HG03095 (cell line): Measurements from ENCODE around the gene CASQ1.

Source experiments
- ATAC-seq: cut with Tn5 transposase; IDR thresholded peaks from one replicate; pipeline ENCODE4 v1.9.1; 2021; ENCODE audit warnings: moderate library complexity; ENCODE audit not compliant: unreplicated experiment

CASQ1 gene

DNA sequence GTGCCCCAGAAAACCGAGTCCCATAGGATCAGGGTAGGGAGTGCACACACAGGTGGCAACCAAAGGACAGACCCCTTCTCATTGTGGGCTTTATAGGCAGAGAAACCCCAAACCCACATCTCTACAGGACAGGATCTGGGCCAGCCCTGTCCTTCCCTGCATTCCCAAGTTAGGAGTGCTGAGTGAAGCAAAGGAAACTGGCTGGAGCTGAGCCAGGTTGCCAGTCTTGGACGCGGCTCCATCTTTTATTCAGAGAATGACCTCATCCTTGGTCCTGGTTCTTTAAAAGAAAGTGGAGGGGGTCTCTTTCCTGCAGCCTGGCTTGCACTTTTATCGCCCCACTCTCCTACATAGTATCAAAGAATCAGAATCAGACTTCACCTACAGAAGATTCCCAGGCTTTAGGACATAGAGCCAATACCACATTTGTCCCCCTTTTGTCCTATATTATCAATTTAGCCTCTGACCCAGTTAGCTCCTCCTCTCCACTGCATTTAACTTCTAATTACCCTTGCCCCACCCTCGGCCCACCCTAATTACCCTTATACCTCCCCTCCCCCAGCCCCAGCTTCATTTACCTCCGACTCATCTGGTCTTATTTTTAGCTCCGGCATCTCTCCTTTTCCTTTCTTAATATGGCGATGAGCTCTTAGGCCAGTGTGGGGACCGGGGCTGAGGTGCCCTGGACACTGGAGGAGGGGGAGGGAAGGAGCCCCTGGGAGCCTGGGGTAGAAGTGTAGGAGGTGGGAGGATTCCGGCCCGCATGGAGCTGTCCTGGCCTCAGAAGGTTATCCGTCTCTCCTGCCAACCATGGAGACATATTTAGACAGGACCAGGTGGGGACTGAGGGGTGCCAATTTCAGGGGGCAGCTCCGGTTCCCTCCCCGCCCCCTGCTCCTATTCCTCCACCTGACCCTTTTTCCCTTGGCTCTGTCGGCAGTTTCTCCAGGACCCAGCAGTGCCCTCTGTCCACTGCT lies at the start of gene CASQ1:
Gene CASQ1 (plus strand): TSS at position 927 of the 977 bp plus-strand sequence. CDS start 177 bp downstream, outside the sequence.
- ATAC-seq = no peak

GRCh38 chr1:160143695-160144094 lies 46.7 kb upstream of the CASQ1 start:
- ATAC-seq = no peak

- no peak for ATAC-seq
Measured at GRCh38 chr1:160144921-160145320, 45.5 kb upstream of the CASQ1 start.

DNA sequence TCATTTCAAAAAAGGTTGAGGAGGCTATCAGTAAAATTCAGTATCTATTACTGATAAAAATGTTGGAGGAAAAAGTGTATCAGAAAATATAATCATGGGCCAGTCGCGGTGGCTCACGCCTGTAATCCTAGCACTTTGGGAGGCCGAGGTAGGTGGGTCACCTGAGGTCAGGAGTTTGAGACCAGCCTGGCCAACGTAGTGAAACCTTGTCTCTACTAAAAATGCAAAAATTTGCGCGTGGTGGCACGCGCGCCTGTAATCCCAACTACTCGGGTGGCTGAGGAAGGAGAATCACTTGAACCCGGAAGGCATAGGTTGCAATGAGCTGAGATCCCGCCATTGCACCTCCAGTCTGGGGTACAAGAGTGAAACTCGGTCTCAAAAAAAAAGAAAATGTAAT lies 44.3 kb upstream of the CASQ1 start:
- no peak for ATAC-seq

GRCh38 chr1:160148121-160148520 lies 42.3 kb upstream of the CASQ1 start:
- no peak for ATAC-seq

GRCh38 chr1:160149233-160149632 lies 41.1 kb upstream of the CASQ1 start:
- ATAC-seq = no peak

DNA sequence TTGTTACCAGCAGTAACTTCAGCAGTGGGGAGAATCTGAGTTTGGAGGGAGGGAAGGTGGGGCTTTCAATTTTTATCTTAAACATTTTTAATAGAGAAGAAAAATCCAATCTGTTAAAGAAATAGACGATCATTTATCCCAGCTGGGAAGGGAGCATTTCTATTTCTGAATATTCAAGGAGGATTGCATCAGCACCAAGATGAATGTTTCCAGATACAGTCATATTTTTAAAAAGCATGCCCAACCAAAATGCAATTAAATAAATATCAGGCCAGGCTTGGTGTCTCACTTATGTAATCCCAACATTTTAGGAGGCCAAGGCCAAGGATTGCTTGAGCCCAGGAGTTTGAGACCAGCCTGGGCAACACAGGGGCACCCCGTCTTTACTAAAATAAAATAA lies 40.7 kb upstream of the CASQ1 start:
- ATAC-seq = no peak

GRCh38 chr1:160151303-160151702 lies 39.1 kb upstream of the CASQ1 start, which contains the start of gene ATP1A4:
Gene ATP1A4 (plus strand): TSS chr1:160151603. CDS start chr1:160152041, 438 bp downstream.
- no peak for ATAC-seq

- ATAC-seq = no peak
Measured at GRCh38 chr1:160154790-160155189, 35.6 kb upstream of the CASQ1 start.

DNA sequence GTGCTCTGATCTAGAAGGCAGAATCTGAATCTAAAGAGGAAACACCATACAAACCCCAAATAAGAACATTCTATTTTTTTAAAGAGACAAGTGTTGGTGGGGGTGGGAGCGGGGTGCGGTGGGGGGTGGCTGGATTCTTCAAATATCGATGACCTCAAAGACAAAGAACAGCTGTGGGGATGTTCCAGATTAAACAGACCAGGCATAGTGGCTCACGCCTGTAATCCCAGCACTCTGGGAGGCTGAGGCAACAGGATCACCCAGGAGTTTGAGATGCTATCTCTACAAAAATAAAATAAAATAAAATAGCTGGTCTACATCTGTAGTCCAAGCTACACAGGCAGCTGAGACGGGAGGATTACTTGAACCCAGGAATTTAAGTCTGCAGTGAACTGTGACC lies 34.0 kb upstream of the CASQ1 start:
- ATAC-seq = no peak

DNA sequence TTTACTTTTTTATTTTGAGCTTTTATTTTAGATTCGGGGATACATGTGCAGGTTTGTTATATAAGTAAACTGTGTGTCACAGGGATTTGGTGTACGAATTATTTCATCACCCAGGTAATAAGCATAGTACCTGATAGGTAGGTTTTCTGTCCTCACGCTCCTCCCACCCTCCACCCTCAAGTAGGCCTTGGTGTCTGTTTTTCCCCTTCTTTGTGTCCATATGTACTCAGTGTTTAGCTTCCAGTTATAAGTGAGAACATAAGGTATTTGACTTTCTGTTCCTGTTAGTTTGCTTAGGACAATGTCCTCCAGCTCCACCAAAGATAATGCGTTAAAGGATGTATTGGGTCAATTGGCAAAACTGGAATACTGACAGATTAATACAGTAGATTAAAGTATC lies 33.2 kb upstream of the CASQ1 start:
- no peak for ATAC-seq

- no peak for ATAC-seq
Measured at GRCh38 chr1:160158031-160158430, 32.3 kb upstream of the CASQ1 start.

GRCh38 chr1:160158534-160158933 lies 31.8 kb upstream of the CASQ1 start:
- ATAC-seq = no peak

DNA sequence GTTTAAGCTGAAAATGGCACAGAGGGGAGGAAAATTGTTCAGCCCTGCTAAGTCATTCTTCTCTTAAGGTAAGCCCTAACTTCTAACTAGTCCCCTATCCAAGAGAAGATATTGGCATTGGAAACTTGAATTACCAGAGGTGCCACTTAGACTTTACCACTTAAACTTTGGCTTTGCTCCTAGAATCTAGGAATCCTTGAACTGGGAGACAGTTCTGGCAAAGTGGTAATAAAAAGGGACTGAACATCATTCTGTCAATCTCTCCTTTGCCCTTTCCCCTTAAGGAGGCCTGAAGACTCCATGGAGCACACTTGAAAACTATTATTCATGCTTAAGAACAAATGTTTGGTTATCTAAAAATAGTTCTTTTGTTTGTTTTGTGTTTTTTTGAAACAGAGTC lies 30.5 kb upstream of the CASQ1 start:
- no peak for ATAC-seq

GRCh38 chr1:160161965-160162705 lies 28.2 kb upstream of the CASQ1 start:
- no peak for ATAC-seq

- ATAC-seq = no peak
Measured at GRCh38 chr1:160162931-160163330, 27.4 kb upstream of the CASQ1 start.

GRCh38 chr1:160163615-160164014 lies 26.8 kb upstream of the CASQ1 start:
- ATAC-seq = no peak

DNA sequence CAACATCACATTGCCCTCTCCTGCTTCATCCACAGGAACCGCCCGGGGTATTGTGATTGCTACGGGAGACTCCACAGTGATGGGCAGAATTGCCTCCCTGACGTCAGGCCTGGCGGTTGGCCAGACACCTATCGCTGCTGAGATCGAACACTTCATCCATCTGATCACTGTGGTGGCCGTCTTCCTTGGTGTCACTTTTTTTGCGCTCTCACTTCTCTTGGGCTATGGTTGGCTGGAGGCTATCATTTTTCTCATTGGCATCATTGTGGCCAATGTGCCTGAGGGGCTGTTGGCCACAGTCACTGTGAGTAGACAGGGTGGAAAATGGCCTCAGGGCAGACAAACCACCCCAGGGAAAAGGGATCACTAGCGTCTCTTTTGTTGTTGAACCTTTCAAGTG lies 26.3 kb upstream of the CASQ1 start:
- ATAC-seq = no peak

DNA sequence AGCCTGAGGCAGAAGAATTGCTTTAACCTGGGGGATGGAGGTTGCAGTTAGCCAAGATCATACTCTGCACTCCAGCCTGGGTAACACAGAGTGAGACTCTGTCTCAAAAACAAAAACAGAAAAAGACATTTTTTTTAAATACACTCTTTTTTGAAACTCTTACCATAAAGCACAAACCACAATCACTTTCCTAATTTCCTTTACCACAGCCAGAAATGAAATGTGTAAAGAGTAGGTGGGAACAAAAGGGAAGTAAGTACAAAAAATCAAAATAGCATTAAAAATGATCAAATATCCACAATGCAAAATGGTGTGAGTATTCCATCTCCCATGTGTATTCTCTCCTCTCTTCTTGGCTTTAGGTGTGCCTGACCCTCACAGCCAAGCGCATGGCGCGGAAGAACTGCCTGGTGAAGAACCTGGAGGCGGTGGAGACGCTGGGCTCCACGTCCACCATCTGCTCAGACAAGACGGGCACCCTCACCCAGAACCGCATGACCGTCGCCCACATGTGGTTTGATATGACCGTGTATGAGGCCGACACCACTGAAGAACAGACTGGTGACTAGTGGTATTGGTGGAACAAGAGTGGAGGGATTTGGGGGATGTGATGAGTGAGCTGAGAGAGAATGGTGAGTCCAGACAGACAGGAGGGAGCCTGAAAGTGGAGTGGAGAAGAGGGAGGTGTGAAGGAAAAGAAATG lies 24.1 kb upstream of the CASQ1 start:
- no peak for ATAC-seq

GRCh38 chr1:160167056-160167455 lies 23.3 kb upstream of the CASQ1 start:
- ATAC-seq = no peak

GRCh38 chr1:160167580-160167979 lies 22.8 kb upstream of the CASQ1 start:
- ATAC-seq = no peak
